H1 (cell line): Measurements from ENCODE around the gene PEX5L. TPM values are rescaled to one million over a fixed set of nuclear protein-coding genes. Genes with fewer than 3 reads are reported as not detected.
"Not testable (repeated sequence)": the region's sequence is repeated elsewhere in the genome, so short reads cannot be mapped to it uniquely, and the experiment has no call there.

Source experiments
- CTCF ChIA-PET: fragments of 300-600 bp; sonication (Branson Sonifier 250); formaldehyde crosslinking; loops from one replicate; lab custom pipeline; 2021; ENCODE audit not compliant: partially characterized antibody; lab: Charles Lee
- POLR2A ChIA-PET: fragments of 300-600 bp; sonication (Branson Sonifier 250); formaldehyde crosslinking; loops from one replicate; lab custom pipeline; 2021; ENCODE audit warnings: inconsistent platforms; ENCODE audit not compliant: partially characterized antibody; lab: Charles Lee
- DNase-seq, 2 experiments: peaks; one replicate each; pipeline versions ENCODE4 v3.0.0 to v3.0.0-alpha.2; 2010 to 2022; ENCODE audit warnings: low spot score in 2 of 2, low read depth in 1 of 2, mixed read lengths in 1 of 2
- FAIRE-seq: peaks from 2 replicates; lab custom pipeline; 2011; peaks lifted over from hg19 to GRCh38; lab: Jason Lieb, UNC
- H2AFZ ChIP-seq: 2 replicates; pipeline ENCODE4 v1.8.1; 2012; ENCODE audit warnings: low read length, inconsistent platforms
- H2AK5ac ChIP-seq: 2 replicates; pipeline ENCODE4 v1.6.1; 2013; ENCODE audit warnings: low read depth, low read length
- H2BK120ac ChIP-seq: replicated peaks from 2 replicates; pipeline ENCODE3; 2013; ENCODE audit warnings: low read depth, low read length, inconsistent platforms
- H2BK12ac ChIP-seq: 2 replicates; pipeline ENCODE4 v1.6.1; 2013; ENCODE audit warnings: low read depth, low read length
- H2BK15ac ChIP-seq: 2 replicates; pipeline ENCODE4 v1.6.1; 2013; ENCODE audit warnings: low read length
- H2BK20ac ChIP-seq: 2 replicates; pipeline ENCODE4 v1.6.1; 2013; ENCODE audit warnings: low read length
- H2BK5ac ChIP-seq: 2 replicates; pipeline ENCODE4 v1.6.1; 2013; ENCODE audit warnings: low read depth, low read length
- H3K14ac ChIP-seq: 2 replicates; pipeline ENCODE4 v1.6.1; 2013; ENCODE audit warnings: inconsistent platforms; ENCODE audit not compliant: insufficient read length
- H3K18ac ChIP-seq: 2 replicates; pipeline ENCODE4 v1.6.1; 2013; ENCODE audit warnings: low read length; ENCODE audit errors: extremely low read depth
- H3K23ac ChIP-seq: 2 replicates; pipeline ENCODE4 v1.6.1; 2013; ENCODE audit warnings: inconsistent platforms; ENCODE audit not compliant: insufficient read length
- H3K23me2 ChIP-seq: 2 replicates; pipeline ENCODE4 v1.6.1; 2013; ENCODE audit warnings: low read depth, low read length
- H3K27ac ChIP-seq: 2 replicates; pipeline ENCODE4 v1.6.1; 2011; ENCODE audit warnings: low read depth, low read length, inconsistent platforms
- H3K27me3 ChIP-seq, 4 experiments: replicated peaks in 1 of 4; 1 replicate in 1 of 4; 2 replicates in 3 of 4; pipeline versions ENCODE4 v1.6.1 to v1.8.1; 2011 to 2013; ENCODE audit warnings: low read length in 3 of 4, mild to moderate bottlenecking in 3 of 4, inconsistent platforms in 2 of 4, mixed read lengths in 2 of 4, moderate library complexity in 1 of 4; ENCODE audit not compliant: control insufficient read depth in 3 of 4, insufficient read depth in 3 of 4; ENCODE audit errors: extremely low read depth in 1 of 4
- H3K36me3 ChIP-seq, 4 experiments: 2 replicates each; pipeline versions ENCODE4 v1.6.1 to v1.8.1; 2011 to 2013; ENCODE audit warnings: mild to moderate bottlenecking in 4 of 4, low read length in 3 of 4, moderate library complexity in 2 of 4, control low read depth in 1 of 4, inconsistent platforms in 1 of 4; ENCODE audit not compliant: insufficient read depth in 4 of 4, control insufficient read depth in 2 of 4
- H3K4ac ChIP-seq: replicated peaks from 2 replicates; pipeline ENCODE3; 2013; ENCODE audit warnings: low read length, low read depth, mixed read lengths, inconsistent platforms; ENCODE audit not compliant: insufficient read length
- H3K4me1 ChIP-seq, 4 experiments: replicated peaks in 1 of 4; 1 replicate in 1 of 4; 2 replicates in 3 of 4; pipeline versions ENCODE4 v1.6.1 to v1.8.1; 2011 to 2013; ENCODE audit warnings: low read length in 3 of 4, inconsistent platforms in 2 of 4, mixed read lengths in 1 of 4; ENCODE audit not compliant: insufficient read depth in 4 of 4, control insufficient read depth in 3 of 4
- H3K4me2 ChIP-seq, 2 experiments: 2 replicates each; pipeline versions ENCODE4 v1.6.1 to v1.8.1; 2011 to 2013; ENCODE audit warnings: low read depth in 2 of 2, low read length in 2 of 2, control low read depth in 1 of 2, inconsistent platforms in 1 of 2, mild to moderate bottlenecking in 1 of 2; ENCODE audit not compliant: insufficient read depth in 1 of 2
- H3K4me3 ChIP-seq, 4 experiments: fragments of 200-600, 300-600 bp in 1 of 4; sonication (generic), shearing (Covaris generic), sonication (Bioruptor Twin) in 1 of 4; 2 replicates each; pipeline versions ENCODE4 v1.5.1 to v1.8.1; 2011 to 2016; ENCODE audit warnings: low read length in 4 of 4, low read depth in 3 of 4, control low read depth in 2 of 4, inconsistent platforms in 2 of 4, mild to moderate bottlenecking in 2 of 4, mixed read lengths in 1 of 4, moderate library complexity in 1 of 4; ENCODE audit not compliant: insufficient read depth in 2 of 4; ENCODE audit errors: extremely low read depth in 1 of 4
- H3K56ac ChIP-seq: replicated peaks from 2 replicates; pipeline ENCODE3; 2013; ENCODE audit warnings: low read depth, mild to moderate bottlenecking, mixed read lengths, low read length, inconsistent platforms; ENCODE audit not compliant: insufficient read length
- H3K79me1 ChIP-seq: 2 replicates; pipeline ENCODE4 v1.6.1; 2013; ENCODE audit warnings: low read depth, low read length, control low read depth
- H3K79me2 ChIP-seq, 2 experiments: 2 replicates each; pipeline versions ENCODE4 v1.6.1 to v1.8.1; 2012 to 2013; ENCODE audit warnings: low read length in 2 of 2, mild to moderate bottlenecking in 2 of 2, inconsistent platforms in 1 of 2; ENCODE audit not compliant: insufficient read depth in 2 of 2, control insufficient read depth in 1 of 2
- H3K9ac ChIP-seq, 4 experiments: replicated peaks in 1 of 4; 1 replicate in 1 of 4; 2 replicates in 3 of 4; pipeline versions ENCODE4 v1.6.1 to v1.8.1; 2011 to 2013; ENCODE audit warnings: low read depth in 3 of 4, low read length in 3 of 4, control low read depth in 2 of 4, mild to moderate bottlenecking in 2 of 4, moderate library complexity in 2 of 4, inconsistent platforms in 1 of 4; ENCODE audit errors: extremely low read depth in 1 of 4
- H3K9me3 ChIP-seq, 2 experiments: 2 replicates each; pipeline versions ENCODE4 v1.6.1 to v1.8.1; 2012 to 2013; ENCODE audit warnings: mild to moderate bottlenecking in 2 of 2, moderate library complexity in 2 of 2, control low read depth in 1 of 2, inconsistent platforms in 1 of 2, low read depth in 1 of 2, low read length in 1 of 2, mixed read lengths in 1 of 2; ENCODE audit not compliant: insufficient read depth in 2 of 2
- H4K20me1 ChIP-seq, 2 experiments: replicated peaks in 1 of 2; 2 replicates each; pipeline versions ENCODE3 to v1.8.1; 2011 to 2013; ENCODE audit warnings: inconsistent platforms in 2 of 2, low read length in 2 of 2, mild to moderate bottlenecking in 1 of 2; ENCODE audit not compliant: insufficient read depth in 2 of 2, control insufficient read depth in 1 of 2
- H4K5ac ChIP-seq: 2 replicates; pipeline ENCODE4 v1.6.1; 2013; ENCODE audit warnings: low read length, low read depth, mixed read lengths, inconsistent platforms; ENCODE audit not compliant: insufficient read length
- H4K8ac ChIP-seq: 2 replicates; pipeline ENCODE4 v1.8.0; 2013; ENCODE audit warnings: mild to moderate bottlenecking, moderate library complexity, low read length, inconsistent platforms; ENCODE audit not compliant: insufficient read depth; ENCODE audit errors: extremely low read depth
- H4K91ac ChIP-seq: replicated peaks from 2 replicates; pipeline ENCODE3; 2013; ENCODE audit warnings: low read length, mixed read lengths, inconsistent platforms; ENCODE audit not compliant: insufficient read length
- WGBS, 2 experiments: shearing (Covaris generic) in 1 of 2; methylation state at CpG; one replicate each; pipeline versions ENCODE4 v1.1.6 to v1.1.7; 2013 to 2015; ENCODE audit warnings: low lambda C conversion rate in 2 of 2, mixed read lengths in 2 of 2, inconsistent platforms in 1 of 2, low coverage in 1 of 2, missing lambda C conversion rate in 1 of 2; ENCODE audit not compliant: insufficient replicate concordance in 2 of 2, insufficient coverage in 1 of 2, insufficient read length in 1 of 2; ENCODE audit errors: extremely low coverage in 1 of 2, missing lambda C conversion rate in 1 of 2; 5-methylcytosine and 5-hydroxymethylcytosine counted together
- polyA plus RNA-seq, 7 experiments: library from polyadenylated mRNA; depleted of rRNA in 3 of 7; stranded (reverse) in 5 of 7; unstranded in 2 of 7; fragments of >200 nt in 5 of 7; fragments of 200-250 nt in 2 of 7; gene quantifications; 1 replicate in 5 of 7; 2 replicates in 1 of 7; 4 replicates in 1 of 7; pipeline versions ENCODE4 v1.2.1 to v1.2.3, GENCODE V29; 2011 to 2013; ENCODE audit warnings: missing spikeins in 2 of 7, mixed read lengths in 2 of 7
- total RNA-seq: library from RNA; stranded (reverse); fragmentation: NEBNext Ultra II Directional; extraction: Animal tissue kit (Norgen Biotek cat#: 25700); gene quantifications from 2 replicates; pipeline ENCODE4 v1.2.1, GENCODE V29; 2021

The PEX5L gene
- total and polyA plus RNA-seq, 2 of the 8 experiments (the other 6 are each of a cell fraction or from before 2014, with no cell fraction given), result 0.80 to 4.2 TPM

- H3K4me1 ChIP-seq, H4K20me1 ChIP-seq, H4K8ac ChIP-seq, H2BK15ac ChIP-seq, H3K18ac ChIP-seq, FAIRE-seq, POLR2A ChIA-PET, H2BK5ac ChIP-seq, H3K56ac ChIP-seq, H4K5ac ChIP-seq, H2BK20ac ChIP-seq, H4K91ac ChIP-seq, H3K79me1 ChIP-seq, H3K4me3 ChIP-seq, H2AFZ ChIP-seq, H3K27me3 ChIP-seq, DNase-seq, H3K9ac ChIP-seq, H3K23me2 ChIP-seq, H3K36me3 ChIP-seq, H3K4ac ChIP-seq, H2BK120ac ChIP-seq, H3K4me2 ChIP-seq, H2AK5ac ChIP-seq, H3K79me2 ChIP-seq, H2BK12ac ChIP-seq, H3K14ac ChIP-seq, H3K9me3 ChIP-seq, H3K23ac ChIP-seq, H3K27ac ChIP-seq: not testable (repeated sequence)
- CTCF ChIA-PET, result interaction anchor here (1.2 to 1.9 kb wide), 4 partner anchors 15 to 69 kb away, joined by 3 to 8 read pairs (median 6); no protein-coding TSS in a partner anchor
- WGBS, 2 experiments, result 94% methylated on average over 5 of the region's 5 CpGs; no CpG with 5 or more reads in 1 of the 2 experiments
Measured at GRCh38 chr3:179782841-179783240, 253.9 kb downstream of the PEX5L start.
